H9 (cell line): ENCODE measurements around the gene TK2. TPM values are rescaled to one million over a fixed set of nuclear protein-coding genes. Genes with fewer than 3 reads are reported as not detected.

ENCODE experiments used
- DNase-seq: peaks from one replicate; pipeline ENCODE4 v3.0.0-alpha.2; 2017
- H2AFZ ChIP-seq: one replicate; pipeline ENCODE4 v1.6.1; 2013; ENCODE audit warnings: mild to moderate bottlenecking, low read length, control low read depth, moderate library complexity
- H2AK5ac ChIP-seq: 2 replicates; pipeline ENCODE4 v1.6.1; 2013; ENCODE audit warnings: low read length, control low read depth, mixed read lengths; ENCODE audit not compliant: insufficient read length
- H2BK120ac ChIP-seq: one replicate; pipeline ENCODE4 v1.6.1; 2013; ENCODE audit warnings: low read depth, mild to moderate bottlenecking, low read length, control low read depth, inconsistent platforms; ENCODE audit not compliant: poor library complexity, severe bottlenecking
- H2BK12ac ChIP-seq: 2 replicates; pipeline ENCODE4 v1.6.1; 2013; ENCODE audit warnings: low read length, control low read depth, mixed read lengths, low read depth; ENCODE audit not compliant: insufficient read length
- H2BK15ac ChIP-seq: 2 replicates; pipeline ENCODE4 v1.6.1; 2013; ENCODE audit warnings: low read depth, low read length, control low read depth
- H2BK20ac ChIP-seq: one replicate; pipeline ENCODE4 v1.6.1; 2013; ENCODE audit warnings: low read depth, mild to moderate bottlenecking, low read length, control low read depth, inconsistent platforms; ENCODE audit not compliant: poor library complexity, severe bottlenecking
- H2BK5ac ChIP-seq: 2 replicates; pipeline ENCODE4 v1.6.1; 2013; ENCODE audit warnings: low read length, control low read depth, mixed read lengths; ENCODE audit not compliant: insufficient read length
- H3K14ac ChIP-seq: 2 replicates; pipeline ENCODE4 v1.6.1; 2013; ENCODE audit warnings: low read length, control low read depth; ENCODE audit not compliant: insufficient read depth
- H3K18ac ChIP-seq: 2 replicates; pipeline ENCODE4 v1.6.1; 2013; ENCODE audit warnings: low read depth, mild to moderate bottlenecking, mixed read lengths, low read length, control low read depth; ENCODE audit not compliant: insufficient read length
- H3K23ac ChIP-seq: 2 replicates; pipeline ENCODE4 v1.6.1; 2013; ENCODE audit warnings: low read length, control low read depth, mixed read lengths, low read depth; ENCODE audit not compliant: insufficient read length
- H3K23me2 ChIP-seq: 2 replicates; pipeline ENCODE4 v1.6.1; 2013; ENCODE audit warnings: low read depth, mild to moderate bottlenecking, mixed read lengths, low read length, control low read depth; ENCODE audit not compliant: insufficient read length, poor library complexity, severe bottlenecking
- H3K27ac ChIP-seq: 2 replicates; pipeline ENCODE4 v1.5.1; 2013; ENCODE audit warnings: low read length, control low read depth, mixed read lengths, low read depth; ENCODE audit not compliant: insufficient read length
- H3K27me3 ChIP-seq: 2 replicates; pipeline ENCODE4 v1.6.1; 2013; ENCODE audit warnings: low read length, control low read depth, inconsistent platforms; ENCODE audit not compliant: insufficient read depth
- H3K4ac ChIP-seq: 2 replicates; pipeline ENCODE4 v1.6.1; 2013; ENCODE audit warnings: low read depth, mild to moderate bottlenecking, control low read depth, inconsistent platforms, low read length, moderate library complexity
- H3K4me1 ChIP-seq: 2 replicates; pipeline ENCODE4 v1.6.1; 2013; ENCODE audit warnings: low read length, control low read depth, inconsistent platforms; ENCODE audit not compliant: insufficient read depth
- H3K4me2 ChIP-seq: 2 replicates; pipeline ENCODE4 v1.6.1; 2013; ENCODE audit warnings: low read length, control low read depth, mixed read lengths; ENCODE audit not compliant: insufficient read length, insufficient read depth
- H3K56ac ChIP-seq: 2 replicates; pipeline ENCODE4 v1.6.1; 2013; ENCODE audit warnings: low read depth, mild to moderate bottlenecking, mixed read lengths, low read length, control low read depth; ENCODE audit not compliant: insufficient read length
- H3K79me1 ChIP-seq: 2 replicates; pipeline ENCODE4 v1.6.1; 2013; ENCODE audit warnings: low read depth, mild to moderate bottlenecking, moderate library complexity, low read length, control low read depth, inconsistent platforms; ENCODE audit not compliant: insufficient read depth, poor library complexity, severe bottlenecking
- H3K79me2 ChIP-seq: 2 replicates; pipeline ENCODE4 v1.6.1; 2013; ENCODE audit warnings: low read length, control low read depth, inconsistent platforms; ENCODE audit not compliant: insufficient read depth
- H3K9ac ChIP-seq: 2 replicates; pipeline ENCODE4 v1.6.1; 2013; ENCODE audit warnings: low read length, control low read depth, mixed read lengths; ENCODE audit not compliant: insufficient read length; ENCODE audit errors: extremely low read depth
- H3K9me3 ChIP-seq: one replicate; pipeline ENCODE4 v1.6.1; 2013; ENCODE audit warnings: low read depth, low read length, inconsistent platforms; ENCODE audit not compliant: control insufficient read depth
- H3T11ph ChIP-seq: one replicate; pipeline ENCODE4 v1.6.1; 2013; ENCODE audit warnings: mild to moderate bottlenecking, low read length, control low read depth, inconsistent platforms
- H4K20me1 ChIP-seq: one replicate; pipeline ENCODE4 v1.6.1; 2013; ENCODE audit not compliant: control insufficient read depth, insufficient read length, insufficient read depth
- H4K5ac ChIP-seq: 2 replicates; pipeline ENCODE4 v1.6.1; 2013; ENCODE audit warnings: low read depth, mild to moderate bottlenecking, mixed read lengths, low read length, control low read depth; ENCODE audit not compliant: insufficient read length
- H4K8ac ChIP-seq: replicated peaks from 2 replicates; pipeline ENCODE4 v1.6.1; 2013; ENCODE audit warnings: low read length, control low read depth, mixed read lengths, low read depth; ENCODE audit not compliant: insufficient read length
- H4K91ac ChIP-seq: 2 replicates; pipeline ENCODE4 v1.6.1; 2013; ENCODE audit warnings: low read depth, mild to moderate bottlenecking, moderate library complexity, mixed read lengths, low read length, control low read depth; ENCODE audit not compliant: insufficient read length
- H3K27ac Mint-ChIP-seq, 3 experiments: 2 replicates in 2 of 3; 3 replicates in 1 of 3; pipeline ENCODE4 v1.8.0; 2020 to 2021; ENCODE audit warnings: mixed read lengths in 3 of 3, mild to moderate bottlenecking in 1 of 3, moderate library complexity in 1 of 3
- H3K27me3 Mint-ChIP-seq: 2 replicates; pipeline ENCODE4 v1.8.0; 2021; ENCODE audit warnings: low read depth, mild to moderate bottlenecking, moderate library complexity, mixed read lengths
- H3K36me3 Mint-ChIP-seq, 3 experiments: 2 replicates in 2 of 3; 3 replicates in 1 of 3; pipeline ENCODE4 v1.8.0; 2020 to 2021; ENCODE audit warnings: low read depth in 3 of 3, mixed read lengths in 3 of 3; ENCODE audit not compliant: insufficient read depth in 1 of 3
- H3K4me1 Mint-ChIP-seq, 2 experiments: 2 replicates each; pipeline ENCODE4 v1.8.0; 2020; ENCODE audit warnings: mixed read lengths in 2 of 2
- H3K4me3 Mint-ChIP-seq, 2 experiments: 2 replicates in 1 of 2; 3 replicates in 1 of 2; pipeline ENCODE4 v1.8.0; 2020 to 2021; ENCODE audit warnings: mild to moderate bottlenecking in 2 of 2, mixed read lengths in 2 of 2, moderate library complexity in 1 of 2
- H3K9me3 Mint-ChIP-seq, 2 experiments: 2 replicates in 1 of 2; 3 replicates in 1 of 2; pipeline ENCODE4 v1.8.0; 2020; ENCODE audit warnings: mild to moderate bottlenecking in 2 of 2, mixed read lengths in 2 of 2, moderate library complexity in 1 of 2
- WGBS: extraction: QIAGEN DNeasy Blood & Tissue Kit; methylation state at CpG from one replicate; pipeline ENCODE4 v1.1.7; 2013; ENCODE audit warnings: missing lambda C conversion rate, low lambda C conversion rate, mixed read lengths; ENCODE audit not compliant: insufficient read length; ENCODE audit errors: extremely low coverage; 5-methylcytosine and 5-hydroxymethylcytosine counted together
- total RNA-seq: library from RNA; stranded (reverse); gene quantifications from 2 replicates; pipeline ENCODE4 v1.2.1, GENCODE V29; 2021
- TF ChIP-seq, protein P1 (sequence below): fragments of 200-600 bp; sonication (generic); conservative IDR thresholded peaks from 3 replicates; pipeline ENCODE4 v1.8.0; 2021; ENCODE audit warnings: antibody characterized with exemption, mild to moderate bottlenecking

TK2 gene
- total RNA-seq, 1 experiment from 2014 or later, result 5.2 TPM

DNA sequence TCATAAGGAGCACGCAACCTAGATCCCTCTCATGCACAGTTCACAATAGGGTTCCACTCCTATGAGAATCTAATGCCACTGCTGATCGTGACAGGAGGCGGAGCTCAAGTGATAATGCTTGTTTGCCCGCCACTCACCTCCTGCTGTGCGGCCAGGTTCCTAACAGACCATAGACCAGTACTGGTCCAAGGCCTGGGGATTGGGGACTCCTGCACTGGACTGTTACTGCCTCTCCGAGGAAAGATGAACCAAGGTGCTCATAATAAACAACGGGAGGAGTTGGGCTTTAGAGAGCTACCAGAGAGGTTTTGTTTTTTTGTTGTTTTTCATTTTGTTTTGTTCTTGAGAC is 58.2 kb downstream of the TK2 start:
- Mint-ChIP-seq H3K27me3 (peaks cover 8% of the 10 kb centered on the region), H3K9me3 (peaks cover 16 to 19% of the 10 kb centered on the region in 2 experiments), H3K36me3 (peaks cover 3 to 17% (median 7%) of the 10 kb centered on the region in 3 experiments; a peak in 5 of 7 replicates), H3K4me3 (no peak overlapping the region), H3K27ac (no peak overlapping the region; a peak in 1 of 7 replicates), H3K4me1 (peaks cover 3 to 7% of the 10 kb centered on the region in 2 experiments)
- no peak overlapping the region for H2BK15ac ChIP-seq
- H4K5ac ChIP-seq, result no peak overlapping the region
- H2BK12ac ChIP-seq, result no peak overlapping the region
- no peak overlapping the region for H2AFZ ChIP-seq
- no peaks in the 10 kb centered on the region for H3K79me1 ChIP-seq
- no peak overlapping the region for H2AK5ac ChIP-seq
- no peak overlapping the region for H3K56ac ChIP-seq
- no peaks in the 10 kb centered on the region for H3K23me2 ChIP-seq
- H3K27ac ChIP-seq, result no peak overlapping the region
- H3K9ac ChIP-seq, result no peak overlapping the region
- H3K27me3 ChIP-seq, result no peaks in the 10 kb centered on the region
- H3K9me3 ChIP-seq, result no peaks in the 10 kb centered on the region
- TF ChIP-seq, protein P1, sequence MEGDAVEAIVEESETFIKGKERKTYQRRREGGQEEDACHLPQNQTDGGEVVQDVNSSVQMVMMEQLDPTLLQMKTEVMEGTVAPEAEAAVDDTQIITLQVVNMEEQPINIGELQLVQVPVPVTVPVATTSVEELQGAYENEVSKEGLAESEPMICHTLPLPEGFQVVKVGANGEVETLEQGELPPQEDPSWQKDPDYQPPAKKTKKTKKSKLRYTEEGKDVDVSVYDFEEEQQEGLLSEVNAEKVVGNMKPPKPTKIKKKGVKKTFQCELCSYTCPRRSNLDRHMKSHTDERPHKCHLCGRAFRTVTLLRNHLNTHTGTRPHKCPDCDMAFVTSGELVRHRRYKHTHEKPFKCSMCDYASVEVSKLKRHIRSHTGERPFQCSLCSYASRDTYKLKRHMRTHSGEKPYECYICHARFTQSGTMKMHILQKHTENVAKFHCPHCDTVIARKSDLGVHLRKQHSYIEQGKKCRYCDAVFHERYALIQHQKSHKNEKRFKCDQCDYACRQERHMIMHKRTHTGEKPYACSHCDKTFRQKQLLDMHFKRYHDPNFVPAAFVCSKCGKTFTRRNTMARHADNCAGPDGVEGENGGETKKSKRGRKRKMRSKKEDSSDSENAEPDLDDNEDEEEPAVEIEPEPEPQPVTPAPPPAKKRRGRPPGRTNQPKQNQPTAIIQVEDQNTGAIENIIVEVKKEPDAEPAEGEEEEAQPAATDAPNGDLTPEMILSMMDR, result no peak
- H3T11ph ChIP-seq, result no peak overlapping the region
- no peak overlapping the region for H3K18ac ChIP-seq
- H2BK5ac ChIP-seq, result no peak overlapping the region
- DNase-seq, result no peak
- no peak overlapping the region for H4K91ac ChIP-seq
- no peaks in the 10 kb centered on the region for H4K20me1 ChIP-seq
- no peak overlapping the region for H2BK120ac ChIP-seq
- no peak overlapping the region for H3K14ac ChIP-seq
- no peak overlapping the region for H4K8ac ChIP-seq
- no peak overlapping the region for H3K23ac ChIP-seq
- no CpG with 5 or more reads among the region's 7 CpGs for WGBS
- H2BK20ac ChIP-seq, result no peak overlapping the region
- no peak overlapping the region for H3K4ac ChIP-seq
- no peak overlapping the region for H3K4me2 ChIP-seq
- H3K79me2 ChIP-seq, result no peaks in the 10 kb centered on the region
- H3K4me1 ChIP-seq, result no peaks in the 10 kb centered on the region
